NCI-H526 treated with DMSO at 0.1 percent for 48 hours (cell line): ENCODE data around the gene PLAC1.

Source experiments
- DNase-seq: peaks from one replicate; lab custom pipeline; 2025; lab: John Stamatoyannopoulos, UW

The PLAC1 gene

DNA sequence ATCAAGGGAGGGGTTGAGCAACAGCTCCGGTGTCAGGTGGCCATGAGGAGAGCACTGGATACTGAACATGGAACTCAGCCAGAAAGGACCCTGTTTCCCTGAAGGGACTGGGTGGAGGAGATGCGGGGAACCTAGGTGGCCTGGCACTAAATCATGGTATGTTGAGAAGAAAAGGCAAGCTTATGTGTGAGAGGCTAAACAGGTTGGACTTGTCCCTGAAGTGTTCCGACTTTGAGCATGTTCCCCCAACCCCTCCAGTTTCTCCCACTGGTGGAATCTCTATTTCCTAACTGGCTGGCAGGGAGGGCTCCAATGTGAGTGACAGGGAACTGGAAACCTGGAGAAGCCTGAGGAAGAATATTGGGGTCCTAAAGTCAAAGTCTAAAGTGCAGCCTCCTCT, 69.5 kb downstream of the PLAC1 start:
- no peak for DNase-seq

- DNase-seq: no peak
Observed at GRCh38 chrX:134580907-134581306, 77.4 kb downstream of the PLAC1 start.

- DNase-seq: no peak
Observed at GRCh38 chrX:134573683-134574035, 84.6 kb downstream of the PLAC1 start.

- DNase-seq: no peak
Observed at GRCh38 chrX:134572816-134573682, 85.2 kb downstream of the PLAC1 start.

DNA sequence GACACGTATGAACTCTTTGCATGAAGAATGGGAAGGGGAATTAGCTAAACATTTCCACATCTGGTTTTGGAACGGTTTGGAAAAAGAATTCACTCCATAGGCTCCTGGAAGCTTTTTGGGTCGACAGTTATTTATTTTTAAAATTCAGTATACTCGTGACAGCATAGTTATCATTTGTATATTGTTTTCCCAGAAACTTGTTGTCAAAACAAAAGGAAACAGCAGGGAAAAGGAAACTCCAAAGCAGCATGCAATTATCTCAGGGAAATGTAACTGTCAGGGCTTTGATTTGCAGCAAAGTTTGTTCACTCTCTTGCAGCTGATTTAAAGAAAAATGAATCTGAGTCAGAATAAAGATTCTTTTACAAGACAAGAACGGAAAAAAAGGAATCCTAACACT, 86.5 kb downstream of the PLAC1 start:
- no peak for DNase-seq

DNA sequence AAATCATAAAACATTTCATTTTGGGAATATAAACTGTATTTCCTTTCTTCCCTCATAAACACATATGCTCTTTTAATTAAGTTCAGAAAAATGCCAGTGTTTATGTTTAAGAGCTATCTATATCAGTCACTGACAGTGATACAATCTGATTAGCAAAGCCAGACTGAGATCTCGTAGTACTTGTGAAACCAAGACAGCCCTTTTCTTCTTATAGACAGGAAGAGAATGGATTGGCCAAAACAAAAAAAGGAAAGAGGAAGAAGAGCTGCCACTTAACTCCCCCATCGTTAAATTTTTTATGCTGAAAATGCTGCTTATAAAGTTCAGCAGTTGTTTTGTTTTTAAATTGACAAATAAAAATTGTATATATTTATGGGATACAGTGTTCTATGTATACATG, 87.4 kb downstream of the PLAC1 start:
- no peak for DNase-seq

DNA sequence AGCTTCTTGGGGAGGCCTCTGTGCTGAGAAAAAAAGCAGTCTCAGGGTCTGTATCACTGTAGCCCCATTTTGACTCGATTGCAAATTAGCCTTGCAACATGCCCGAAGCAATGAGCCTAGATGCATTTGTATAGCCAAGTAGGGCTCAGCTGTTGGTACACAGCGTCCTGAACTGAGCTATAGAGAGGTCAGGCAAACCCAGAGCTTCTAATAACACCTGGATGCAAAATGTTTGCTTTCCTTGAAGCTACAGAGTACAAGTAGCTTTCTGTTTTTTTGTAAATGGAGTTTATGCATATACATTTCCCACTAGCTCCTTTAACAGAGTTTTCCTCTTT, 87.8 kb downstream of the PLAC1 start:
- DNase-seq: no peak

GRCh38 chrX:134569306-134569705, 89.0 kb downstream of the PLAC1 start:
- no peak for DNase-seq

DNA sequence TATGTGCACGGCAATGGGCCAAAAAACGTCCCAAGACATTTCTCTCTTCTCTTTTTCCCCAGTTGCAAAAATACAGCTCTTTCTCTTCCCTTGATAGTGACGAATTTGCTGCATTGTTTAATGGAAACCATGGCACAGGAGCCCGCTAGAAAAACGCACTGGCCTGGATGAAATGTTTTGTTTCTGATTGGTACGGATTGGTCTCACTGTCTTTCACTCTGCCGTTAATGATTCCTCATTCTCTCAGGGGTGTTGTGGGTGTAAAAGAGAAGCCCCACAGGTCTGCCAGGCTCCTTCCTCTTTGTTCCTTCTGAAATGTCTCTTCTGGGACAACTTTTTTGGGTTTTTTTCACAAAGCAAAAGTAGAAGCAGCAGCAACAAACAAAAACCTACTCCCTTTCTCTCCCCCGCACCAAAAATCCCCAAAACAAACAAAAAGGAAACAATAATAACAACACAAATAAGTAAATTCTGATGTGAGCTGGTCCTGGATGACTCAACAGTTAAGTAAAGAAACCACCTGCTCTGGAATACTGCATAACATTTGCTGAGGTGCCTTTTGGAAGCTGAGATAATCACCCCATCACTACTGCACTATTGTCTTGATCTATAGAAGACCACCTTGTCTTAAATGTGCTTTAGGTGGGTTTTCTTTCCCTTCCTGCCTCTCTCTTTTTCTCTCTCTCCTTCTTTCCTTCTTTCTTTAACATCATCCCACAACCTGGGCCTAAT, 89.8 kb downstream of the PLAC1 start:
- DNase-seq: no peak

GRCh38 chrX:134566506-134566905, 91.8 kb downstream of the PLAC1 start:
- DNase-seq: no peak

DNA sequence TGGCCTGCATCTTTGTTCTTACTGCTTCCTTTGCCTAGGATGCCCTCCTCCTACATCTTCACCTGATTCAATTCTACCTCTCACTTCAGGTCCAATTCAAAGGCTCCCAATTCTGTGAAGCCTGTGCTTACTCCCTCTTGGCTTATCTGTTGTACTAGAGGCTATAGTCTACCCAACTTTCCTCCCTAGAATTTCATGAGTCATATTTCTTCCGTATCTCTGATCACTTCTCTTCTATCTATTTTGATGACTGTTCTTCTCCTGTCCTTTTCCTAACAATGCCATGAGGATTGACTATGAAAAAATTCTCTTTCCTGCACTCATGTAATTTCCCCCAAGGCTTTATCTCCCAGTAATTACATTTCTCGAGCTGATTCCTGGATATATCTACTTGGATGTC, 96.3 kb downstream of the PLAC1 start:
- DNase-seq: no peak

DNA sequence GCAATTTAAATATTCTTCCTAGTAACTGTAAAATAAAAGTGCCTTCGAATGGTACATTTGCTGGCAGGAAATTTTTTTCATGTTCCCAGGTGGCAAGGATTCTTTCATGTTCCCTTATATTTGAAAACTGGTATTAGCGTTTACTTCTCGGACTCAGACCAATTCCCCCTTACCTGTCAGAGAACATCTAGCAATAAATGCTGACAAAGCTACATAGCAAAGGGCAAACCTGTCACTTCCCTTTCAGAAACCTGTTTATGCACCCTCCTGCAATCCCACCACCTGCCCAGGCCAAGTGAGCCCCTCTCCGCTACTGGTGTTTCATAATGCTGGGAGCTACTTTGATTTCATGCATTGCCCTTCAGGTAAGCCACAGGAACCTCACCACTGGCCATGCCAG, 100.1 kb downstream of the PLAC1 start:
- DNase-seq: no peak

DNA sequence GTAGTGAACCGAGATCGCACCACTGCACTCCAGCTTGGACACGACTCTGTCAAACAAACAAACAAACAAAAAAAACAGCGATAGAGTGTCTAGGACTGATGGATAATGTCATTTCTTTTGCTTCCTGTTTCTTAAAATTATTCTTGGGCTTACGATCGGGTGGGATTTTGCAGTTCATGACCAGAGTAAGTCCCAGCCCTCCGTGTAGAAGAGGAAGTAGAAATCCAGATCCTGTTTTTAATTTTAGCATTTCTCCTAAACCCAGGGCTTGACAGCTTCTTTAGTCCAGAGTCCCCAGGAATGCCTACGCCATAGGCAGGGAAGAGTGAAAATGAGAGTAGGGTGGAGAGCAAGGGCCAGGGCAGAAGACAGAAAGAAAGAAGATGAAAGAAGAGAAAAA, 104.0 kb downstream of the PLAC1 start:
- DNase-seq: no peak

- DNase-seq: no peak
Observed at GRCh38 chrX:134552351-134552750, 105.9 kb downstream of the PLAC1 start.

DNA sequence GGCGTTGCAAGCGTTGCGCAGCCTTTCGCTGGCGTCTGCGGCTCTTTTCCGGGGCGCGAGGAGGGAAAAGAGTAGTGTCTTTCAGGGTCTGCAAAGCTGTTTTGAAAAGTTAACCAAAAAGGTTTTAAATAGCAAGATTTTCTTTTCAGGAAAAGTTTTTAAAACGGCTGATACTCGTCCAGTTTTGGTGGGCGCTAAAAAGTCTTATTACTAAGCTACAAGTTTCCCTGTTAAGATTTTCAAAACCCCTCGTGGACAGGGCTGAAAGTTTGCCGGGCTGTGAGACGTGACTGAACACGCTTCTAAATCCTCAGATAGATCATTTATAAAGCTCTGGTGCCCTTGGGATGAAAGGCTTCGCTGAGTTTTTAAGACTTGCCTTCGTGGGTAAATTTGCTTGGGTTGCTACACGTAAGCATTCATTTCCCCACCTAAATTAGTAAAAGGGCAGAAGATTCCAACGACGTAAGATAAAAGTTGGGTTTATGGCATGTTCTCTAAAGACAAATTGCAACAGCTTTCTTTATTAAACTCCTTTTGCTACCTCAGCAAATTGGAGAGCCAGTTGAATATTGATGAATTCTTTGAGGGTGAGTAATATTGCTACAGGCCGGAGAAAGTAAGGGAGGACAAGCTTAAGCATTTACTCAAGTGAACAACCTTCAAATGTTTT, 106.8 kb downstream of the PLAC1 start:
- DNase-seq: no peak

DNA sequence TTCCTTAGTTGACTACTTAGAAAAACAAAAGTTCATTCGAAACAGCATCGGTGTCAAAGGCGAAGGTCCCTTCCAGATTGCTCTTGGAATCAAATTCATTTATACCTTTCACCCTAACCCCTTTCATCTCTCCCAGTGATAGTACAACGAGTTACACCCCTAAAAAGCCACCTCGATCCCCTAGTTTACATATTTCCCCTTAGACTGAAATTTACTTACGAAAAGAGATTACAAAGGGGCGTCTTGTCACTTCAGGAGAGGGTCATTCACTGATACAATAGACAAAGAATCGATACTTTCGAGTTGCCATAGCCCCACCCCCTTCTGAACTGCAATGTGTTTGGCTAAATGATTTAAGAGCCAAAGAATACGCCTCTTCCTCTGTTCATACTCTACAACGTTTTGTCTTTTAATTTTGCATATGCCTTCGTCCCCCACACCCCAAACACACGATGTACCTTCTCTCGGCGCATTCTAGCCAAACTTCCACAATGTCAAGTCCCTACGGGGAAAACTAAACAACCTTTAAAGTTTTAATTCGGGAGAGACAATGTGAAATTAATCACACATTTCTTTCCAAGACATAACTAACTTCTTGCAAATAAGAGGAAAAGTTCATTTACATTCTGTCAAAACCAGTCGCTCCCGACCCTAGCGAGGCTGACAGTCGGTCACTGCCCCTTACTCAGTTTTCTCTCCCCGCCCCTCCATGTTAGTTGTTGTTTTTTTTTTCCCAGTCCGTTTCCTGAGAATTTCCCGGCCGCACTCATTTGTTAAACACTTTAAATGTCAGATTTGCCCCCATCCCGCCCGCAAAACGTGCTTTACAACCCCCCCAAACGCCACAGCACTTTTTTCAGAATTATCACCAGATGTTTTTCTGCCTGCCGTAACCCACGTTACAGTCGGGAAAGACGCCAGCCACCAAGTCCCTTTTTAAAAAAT, 109.7 kb downstream of the PLAC1 start:
- DNase-seq: no peak

DNA sequence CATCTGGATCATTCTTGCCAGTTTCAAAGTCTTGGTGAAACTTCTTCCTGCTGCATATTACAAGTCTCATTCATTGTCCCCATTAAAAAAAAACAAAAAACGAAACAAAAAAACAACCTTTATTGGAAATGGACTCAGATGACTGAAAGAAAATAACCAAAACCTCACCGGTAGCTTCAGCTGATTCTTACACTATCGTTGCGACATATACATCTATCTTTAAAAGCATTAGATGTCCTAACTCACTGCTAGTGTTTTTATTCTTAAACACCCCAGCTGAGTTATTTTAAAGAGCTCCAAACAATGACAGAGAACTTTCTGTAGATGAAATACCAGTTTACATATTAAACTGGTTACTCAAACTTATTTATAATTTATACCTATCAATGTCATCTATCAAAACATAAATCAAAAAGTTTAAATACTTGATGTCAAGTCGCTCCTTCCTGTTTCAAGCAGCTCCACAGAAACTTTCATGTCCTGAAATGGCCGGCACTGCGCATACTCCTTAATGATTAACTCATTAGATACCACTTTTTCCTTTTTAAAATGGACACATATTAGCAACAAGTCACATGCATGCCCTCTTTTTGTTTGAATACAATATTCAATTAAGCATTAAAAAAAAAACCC, 111.1 kb downstream of the PLAC1 start:
- DNase-seq: no peak

DNA sequence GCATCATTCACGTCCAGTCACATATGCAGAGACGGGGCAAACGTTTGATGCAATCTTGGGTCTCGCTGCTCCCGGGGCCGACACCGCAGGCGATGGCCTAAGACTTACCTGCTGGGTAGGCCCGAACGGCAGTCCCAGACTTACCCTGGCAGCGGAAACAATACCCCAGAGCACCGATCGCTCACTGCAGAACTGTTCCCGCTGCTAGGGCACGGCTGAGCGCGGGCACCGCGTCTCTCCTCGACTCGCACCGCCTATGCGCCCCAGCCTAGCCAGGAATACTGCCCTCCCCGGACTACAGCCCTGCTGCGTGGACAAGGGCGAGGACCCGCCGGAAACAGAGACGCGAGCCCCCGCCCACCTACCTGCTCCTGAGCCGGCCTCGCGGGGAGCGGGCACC, 112.1 kb downstream of the PLAC1 start:
- no peak for DNase-seq

DNA sequence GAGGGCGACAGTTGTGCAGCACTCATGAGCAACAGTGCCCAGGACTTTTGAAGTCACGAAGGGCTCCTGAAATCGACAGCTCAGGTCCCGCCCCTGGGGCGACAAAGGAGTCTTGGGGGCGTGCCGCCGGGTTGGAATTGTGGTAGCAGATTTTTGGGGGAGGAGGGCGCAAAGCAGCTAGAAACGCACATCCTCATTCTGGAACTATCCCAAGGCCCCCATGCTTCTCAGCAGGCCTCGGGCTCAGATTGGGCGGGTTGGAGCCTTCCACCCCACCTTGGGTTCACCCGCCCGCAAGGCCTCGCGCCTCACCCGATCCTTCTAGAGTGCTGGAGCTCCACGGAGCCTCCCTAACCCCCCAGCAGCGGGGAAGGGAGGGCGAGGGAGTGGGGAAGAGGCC, 112.8 kb downstream of the PLAC1 start:
- no peak for DNase-seq

- DNase-seq: no peak
Observed at GRCh38 chrX:134544513-134545151, 113.6 kb downstream of the PLAC1 start.

DNA sequence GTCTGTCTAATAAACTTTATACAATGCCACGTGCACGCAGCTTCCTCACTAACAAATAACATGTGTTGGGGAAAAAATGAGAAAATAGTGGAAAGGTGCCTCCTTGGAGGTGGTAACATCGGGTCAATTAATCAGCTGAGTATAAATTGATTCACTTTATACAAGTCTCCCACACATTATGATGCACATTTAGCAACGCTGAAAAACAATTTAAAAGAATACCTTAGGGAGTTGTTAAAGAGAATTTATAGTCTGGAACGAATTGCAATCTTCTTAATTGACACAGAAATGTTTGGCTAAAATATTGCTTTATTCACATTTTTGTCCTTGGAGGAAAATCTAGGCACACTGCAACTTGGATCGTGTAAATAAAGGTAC, 114.1 kb downstream of the PLAC1 start:
- DNase-seq: no peak
